Mucosa of descending colon (tissue), 3 donors: ENCODE results near the gene OTOS. TPM values are rescaled to one million over a fixed set of nuclear protein-coding genes. Genes with fewer than 3 reads are reported as not detected.

Experiments
- ATAC-seq: fragments of 200-7000 bp; cut with Tn5 transposase; one replicate; pipeline ENCODE4 v1.9.1; 2020; ENCODE audit warnings: mild to moderate bottlenecking, moderate library complexity
- DNase-seq, 3 donors: peaks; one replicate each; pipeline ENCODE4 v3.0.0-alpha.2; 2020
- H3K36me3 ChIP-seq: fragments of 200-600 bp; one replicate; pipeline ENCODE4 v1.8.0; 2021; ENCODE audit warnings: low read depth, mild to moderate bottlenecking
- H3K4me1 ChIP-seq: fragments of 200-600 bp; one replicate; pipeline ENCODE4 v1.8.0; 2021; ENCODE audit warnings: low read depth, mild to moderate bottlenecking
- H3K4me3 ChIP-seq: fragments of 200-600 bp; one replicate; pipeline ENCODE4 v1.8.0; 2021; ENCODE audit warnings: mild to moderate bottlenecking
- H3K9me3 ChIP-seq: fragments of 200-600 bp; one replicate; pipeline ENCODE4 v1.8.0; 2021; ENCODE audit warnings: mild to moderate bottlenecking
- CTCF ChIP-seq: fragments of 200-600 bp; IDR thresholded peaks from one replicate; pipeline ENCODE4 v1.8.0; 2022; ENCODE audit warnings: antibody characterized with exemption, mild to moderate bottlenecking
- intact Hi-C, 2 donors: fragments of 100-400 bp; cut with DNase I in 1 of 2; cut with micrococcal nuclease in 1 of 2; formaldehyde crosslinking; loops; one replicate each; pipeline versions ENCODE4 v1.11.0 to v1.11.1; 2022; cut with DNase I, micrococcal nuclease
- total RNA-seq, 3 donors: library from RNA; stranded (reverse); fragmentation: NEBNext Ultra II Directional in 2 of 3; extraction: Animal tissue kit (Norgen Biotek cat#: 25700) in 2 of 3; gene quantifications; one replicate each; pipeline versions ENCODE4 v1.2.1 to v1.2.4, GENCODE V29; 2021 to 2023
- donor health status: DM: no; HTN: no; CAD: no; lungs with moderate emphysema.
- donor health status: DM: no; HTN: no; CAD: no.
- donor health status: DM: no; HTN: yes; CAD: no.

Gene OTOS
- total RNA-seq, 3 donors from 2014 or later, result not detected

GRCh38 chr2:240179186-240179815 lies 38.8 kb upstream of the OTOS start:
- Histone ChIP-seq H3K9me3 (no peaks in the 10 kb centered on the region), H3K4me1 (no peaks in the 10 kb centered on the region), H3K36me3 (no peaks in the 10 kb centered on the region), H3K4me3 (no peak overlapping the region)
- TF ChIP-seq CTCF, result no peak
- ATAC-seq (no peak), DNase-seq (no peak)
- intact Hi-C loops, result no loop called here

- DNase-seq, result no peak
- Histone ChIP-seq H3K9me3 (no peaks in the 10 kb centered on the region), H3K4me3 (no peak overlapping the region), H3K36me3 (no peaks in the 10 kb centered on the region), H3K4me1 (no peaks in the 10 kb centered on the region)
- TF ChIP-seq CTCF, result no peak
- intact Hi-C loops, result no loop called here
- no peak for ATAC-seq
Measured at GRCh38 chr2:240178564-240178963, 38.1 kb upstream of the OTOS start.

GRCh38 chr2:240174496-240174895 lies 34.0 kb upstream of the OTOS start:
- TF ChIP-seq CTCF, result no peak
- Histone ChIP-seq H3K9me3 (no peaks in the 10 kb centered on the region), H3K36me3 (no peaks in the 10 kb centered on the region), H3K4me3 (no peak overlapping the region), H3K4me1 (no peaks in the 10 kb centered on the region)
- DNase-seq (no peak), ATAC-seq (no peak)
- intact Hi-C loops, result no loop called here

- no peak for ATAC-seq
- intact Hi-C loops, result no loop called here
Measured at GRCh38 chr2:240172071-240172895, 31.8 kb upstream of the OTOS start.

GRCh38 chr2:240170883-240171282 lies 30.4 kb upstream of the OTOS start:
- ATAC-seq, result no peak
- Histone ChIP-seq H3K9me3 (no peaks in the 10 kb centered on the region), H3K4me1 (no peaks in the 10 kb centered on the region), H3K36me3 (no peaks in the 10 kb centered on the region), H3K4me3 (no peak overlapping the region)
- intact Hi-C loops, result no loop called here
- DNase-seq, result no peak
- no peak for TF ChIP-seq CTCF

More at GRCh38 chr2:240172071-240172895, 31.8 kb upstream of the OTOS start:
- TF ChIP-seq CTCF, result no peak
- Histone ChIP-seq H3K4me1 (no peaks in the 10 kb centered on the region), H3K9me3 (no peaks in the 10 kb centered on the region), H3K36me3 (no peaks in the 10 kb centered on the region), H3K4me3 (no peak overlapping the region)
- DNase-seq, result no peak
